GM12873 (cell line): ENCODE measurements around the gene TMEM185B.

Source experiments
- TF ChIP-seq, protein P1 (sequence below): IDR thresholded peaks from 2 replicates; pipeline ENCODE4 v1.5.1; 2012; ENCODE audit warnings: low read depth, mild to moderate bottlenecking, moderate library complexity, low read length, control low read depth; ENCODE audit not compliant: insufficient read depth; ENCODE audit errors: missing control alignments

The TMEM185B gene

DNA sequence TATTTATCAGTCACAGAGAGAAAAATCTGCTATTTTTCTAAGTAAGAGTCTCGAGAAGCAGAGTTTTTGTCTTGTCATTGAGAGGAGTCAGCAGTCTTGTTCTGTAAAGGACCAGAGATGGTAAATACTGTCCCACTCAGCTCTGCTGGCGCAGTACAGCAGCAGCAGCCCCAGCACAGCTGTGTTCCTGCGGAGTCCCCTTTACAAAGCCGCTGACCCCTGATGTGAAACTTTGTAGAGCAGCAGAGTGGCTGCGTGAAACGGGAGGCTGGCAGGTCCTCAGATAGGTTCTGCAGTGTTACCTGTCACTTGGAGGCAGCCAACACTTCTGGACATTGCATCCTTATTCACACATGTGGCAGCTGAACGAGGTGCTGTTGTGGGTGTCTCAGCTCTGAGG, 45.2 kb downstream of the TMEM185B start:
- TF ChIP-seq, protein P1, sequence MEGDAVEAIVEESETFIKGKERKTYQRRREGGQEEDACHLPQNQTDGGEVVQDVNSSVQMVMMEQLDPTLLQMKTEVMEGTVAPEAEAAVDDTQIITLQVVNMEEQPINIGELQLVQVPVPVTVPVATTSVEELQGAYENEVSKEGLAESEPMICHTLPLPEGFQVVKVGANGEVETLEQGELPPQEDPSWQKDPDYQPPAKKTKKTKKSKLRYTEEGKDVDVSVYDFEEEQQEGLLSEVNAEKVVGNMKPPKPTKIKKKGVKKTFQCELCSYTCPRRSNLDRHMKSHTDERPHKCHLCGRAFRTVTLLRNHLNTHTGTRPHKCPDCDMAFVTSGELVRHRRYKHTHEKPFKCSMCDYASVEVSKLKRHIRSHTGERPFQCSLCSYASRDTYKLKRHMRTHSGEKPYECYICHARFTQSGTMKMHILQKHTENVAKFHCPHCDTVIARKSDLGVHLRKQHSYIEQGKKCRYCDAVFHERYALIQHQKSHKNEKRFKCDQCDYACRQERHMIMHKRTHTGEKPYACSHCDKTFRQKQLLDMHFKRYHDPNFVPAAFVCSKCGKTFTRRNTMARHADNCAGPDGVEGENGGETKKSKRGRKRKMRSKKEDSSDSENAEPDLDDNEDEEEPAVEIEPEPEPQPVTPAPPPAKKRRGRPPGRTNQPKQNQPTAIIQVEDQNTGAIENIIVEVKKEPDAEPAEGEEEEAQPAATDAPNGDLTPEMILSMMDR = no peak

DNA sequence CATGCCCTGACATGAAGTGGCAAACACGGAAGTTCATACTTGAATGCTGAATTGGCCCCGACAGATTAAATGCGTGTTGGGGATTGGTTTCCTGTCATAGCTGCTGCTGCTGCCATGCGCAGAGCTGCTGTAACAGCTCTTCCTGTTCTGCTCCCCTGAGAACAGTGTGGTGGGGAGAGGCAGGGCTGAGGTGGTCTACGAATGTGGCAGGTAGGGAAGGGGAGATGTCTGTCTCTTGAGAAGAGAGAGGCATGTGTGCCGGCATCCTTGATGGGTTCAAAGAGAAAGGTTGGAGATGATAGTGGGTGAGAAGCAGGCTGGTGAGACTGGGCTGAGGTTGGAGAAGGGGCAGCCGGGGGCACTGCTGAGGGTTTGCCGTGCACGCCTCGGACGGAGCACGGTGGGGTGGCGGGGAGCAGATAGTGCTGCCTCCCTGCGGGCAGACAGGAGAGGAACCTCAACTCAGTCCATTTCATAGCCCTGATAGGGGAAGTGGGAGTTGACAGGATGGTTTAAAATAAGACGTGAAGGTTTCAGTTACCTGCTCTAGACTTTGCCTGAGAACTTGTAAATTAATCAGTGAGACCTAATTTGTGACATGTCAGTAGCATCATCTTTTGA, 46.1 kb downstream of the TMEM185B start:
- TF ChIP-seq, protein P1 = peak; percentile 82

DNA sequence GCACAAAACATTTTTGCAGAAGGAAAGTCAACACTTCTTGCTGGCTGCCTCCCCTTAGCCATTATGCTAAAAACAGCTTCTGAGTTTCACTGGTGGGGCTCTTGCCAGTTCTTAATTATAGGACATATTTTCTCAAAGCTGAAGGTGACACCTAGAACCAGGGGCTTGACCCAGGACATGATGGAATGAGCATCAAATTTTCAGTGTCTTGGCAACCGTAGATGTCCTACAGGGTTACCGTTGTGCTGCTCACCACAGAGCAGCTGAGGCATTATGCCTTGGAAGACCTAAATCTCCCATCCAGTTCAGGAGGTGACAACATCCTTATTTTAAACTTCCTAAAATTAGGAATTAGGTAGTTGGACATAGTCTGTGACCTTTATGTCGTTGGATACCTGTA, 46.7 kb downstream of the TMEM185B start:
- TF ChIP-seq, protein P1 = no peak

DNA sequence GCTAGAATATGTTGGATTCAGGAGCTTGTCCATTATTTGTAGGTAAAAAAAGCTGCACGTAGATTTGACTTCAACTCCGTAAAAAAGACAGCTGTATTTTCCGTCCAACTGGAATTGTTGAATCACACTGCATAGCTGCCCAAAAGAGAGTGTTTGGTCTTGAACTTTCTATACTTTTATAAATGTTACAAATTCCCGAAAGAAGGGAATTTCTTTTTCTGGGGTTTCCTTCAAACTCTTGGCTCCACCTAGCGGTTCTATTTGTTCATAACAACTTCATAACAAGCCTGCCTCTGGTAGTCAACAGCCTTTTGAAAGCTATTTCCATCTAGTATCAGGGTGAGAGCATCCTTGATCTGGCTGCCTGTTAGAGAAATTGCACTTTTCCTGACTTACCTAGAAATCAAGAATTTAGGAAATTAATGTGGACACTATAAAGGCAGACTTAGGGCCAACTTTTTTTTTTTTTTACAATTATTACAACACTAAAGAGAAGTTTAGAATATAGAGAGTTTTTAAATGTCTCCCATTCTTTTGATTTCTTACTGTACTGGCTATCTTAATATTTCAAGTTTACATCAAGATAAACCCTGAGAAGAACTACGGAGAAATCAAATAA, 48.1 kb downstream of the TMEM185B start:
- TF ChIP-seq, protein P1 = peak; percentile 73
